Keratinocyte (primary cell): ENCODE measurements around the gene MRPL49.

Experiments
- EZH2 ChIP-seq: IDR thresholded peaks from one replicate; pipeline ENCODE4 v1.6.1; 2012; ENCODE audit warnings: inconsistent platforms, mild to moderate bottlenecking, low read length, moderate library complexity
- TF ChIP-seq, protein P1 (sequence below), 3 experiments: IDR thresholded peaks in 1 of 3; conservative IDR thresholded peaks in 1 of 3; optimal IDR thresholded peaks in 1 of 3; 2 replicates in 2 of 3; 3 replicates in 1 of 3; pipeline versions ENCODE3 to v1.5.1; 2011; ENCODE audit warnings: low read length in 3 of 3, mild to moderate bottlenecking in 3 of 3, moderate library complexity in 2 of 3, control low read depth in 1 of 3, inconsistent platforms in 1 of 3; ENCODE audit not compliant: insufficient read depth in 2 of 3; ENCODE audit errors: extremely low read depth in 1 of 3

DNA sequence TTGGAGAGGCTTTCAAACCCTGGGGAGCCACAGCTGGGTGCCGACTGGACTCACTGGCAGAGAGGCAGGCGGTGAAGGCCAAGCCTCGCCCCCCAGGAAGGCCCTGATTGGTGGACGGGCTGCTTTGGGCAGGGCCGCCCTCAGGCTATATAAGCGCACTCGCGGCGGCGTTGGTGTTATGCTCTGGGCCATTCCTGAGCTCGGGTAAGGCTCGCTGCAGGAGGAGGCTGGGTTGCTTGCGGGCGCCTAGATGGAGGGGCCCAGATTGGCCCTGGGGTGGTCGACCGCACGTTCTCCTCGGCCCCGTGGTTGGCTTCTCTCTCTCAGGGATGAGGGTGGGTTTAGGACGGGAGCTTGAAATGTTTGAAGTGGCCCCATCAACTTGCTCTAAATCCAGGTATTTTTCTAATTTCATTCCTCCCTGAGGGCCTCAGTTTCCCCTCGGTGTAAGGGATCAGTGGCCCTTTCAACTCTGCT, 48.0 kb downstream of the MRPL49 start, which contains the start of gene SPDYC:
- TF ChIP-seq, protein P1, sequence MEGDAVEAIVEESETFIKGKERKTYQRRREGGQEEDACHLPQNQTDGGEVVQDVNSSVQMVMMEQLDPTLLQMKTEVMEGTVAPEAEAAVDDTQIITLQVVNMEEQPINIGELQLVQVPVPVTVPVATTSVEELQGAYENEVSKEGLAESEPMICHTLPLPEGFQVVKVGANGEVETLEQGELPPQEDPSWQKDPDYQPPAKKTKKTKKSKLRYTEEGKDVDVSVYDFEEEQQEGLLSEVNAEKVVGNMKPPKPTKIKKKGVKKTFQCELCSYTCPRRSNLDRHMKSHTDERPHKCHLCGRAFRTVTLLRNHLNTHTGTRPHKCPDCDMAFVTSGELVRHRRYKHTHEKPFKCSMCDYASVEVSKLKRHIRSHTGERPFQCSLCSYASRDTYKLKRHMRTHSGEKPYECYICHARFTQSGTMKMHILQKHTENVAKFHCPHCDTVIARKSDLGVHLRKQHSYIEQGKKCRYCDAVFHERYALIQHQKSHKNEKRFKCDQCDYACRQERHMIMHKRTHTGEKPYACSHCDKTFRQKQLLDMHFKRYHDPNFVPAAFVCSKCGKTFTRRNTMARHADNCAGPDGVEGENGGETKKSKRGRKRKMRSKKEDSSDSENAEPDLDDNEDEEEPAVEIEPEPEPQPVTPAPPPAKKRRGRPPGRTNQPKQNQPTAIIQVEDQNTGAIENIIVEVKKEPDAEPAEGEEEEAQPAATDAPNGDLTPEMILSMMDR (optimal IDR thresholded peaks at IDR 0.05 in 1 of 3, IDR thresholded peaks at IDR 0.05 in 1 of 3, conservative IDR thresholded peaks at IDR 0.05 in 1 of 3; ENCODE audit: extremely low read depth in 1 of 3, insufficient read depth in 2 of 3, low read length in 3 of 3) = no peak
- no peak for TF ChIP-seq EZH2
